ENCODE data around the gene ZNF611.

Gene ZNF611

GRCh38 chr19:52690369-52691214, 44.3 kb downstream of the ZNF611 start:
- TF ChIP-seq CREB1 (IDR thresholded peaks at IDR 0.05; ENCODE audit: low read depth) (no peak), USF1 (IDR thresholded peaks at IDR 0.05) (no peak), TEAD4 (IDR thresholded peaks at IDR 0.05) (peak; percentile 31; the same call in 1 of the 2 replicates), YY1 (IDR thresholded peaks at IDR 0.05; ENCODE audit: low read depth) (no peak), RAD21 (IDR thresholded peaks at IDR 0.05; ENCODE audit: low read depth) (no peak), FOXM1 (IDR thresholded peaks at IDR 0.05; ENCODE audit: borderline replicate concordance, low read depth) (0 out of 2 replicates have a peak, but pooled peaks have one; percentile 8), ZBTB7A (IDR thresholded peaks at IDR 0.05; ENCODE audit: low read depth) (no peak), NFIC (IDR thresholded peaks at IDR 0.05) (no peak), TCF12 (IDR thresholded peaks at IDR 0.05; ENCODE audit: low read depth) (0 out of 2 replicates have a peak, but pooled peaks have one; percentile 30), REST (IDR thresholded peaks at IDR 0.05; ENCODE audit: low read depth) (no peak), EGR1 (IDR thresholded peaks at IDR 0.05) (no peak), EP300 (IDR thresholded peaks at IDR 0.05; ENCODE audit: borderline replicate concordance) (peak; percentile 29; the same call in 1 of the 2 replicates), CEBPB (IDR thresholded peaks at IDR 0.05) (no peak), TAF1 (IDR thresholded peaks at IDR 0.05; ENCODE audit: low read depth) (peak; percentile 51; the same call in 1 of the 2 replicates), MAX (IDR thresholded peaks at IDR 0.05) (no peak; the same call in none of the 2 replicates)

- no peak for TF ChIP-seq TAF1 (IDR thresholded peaks at IDR 0.05; ENCODE audit: low read depth)
- no peak for TF ChIP-seq TEAD4 (IDR thresholded peaks at IDR 0.05)
- no peak for TF ChIP-seq CREB1 (IDR thresholded peaks at IDR 0.05; ENCODE audit: low read depth)
- no peak for TF ChIP-seq RAD21 (IDR thresholded peaks at IDR 0.05; ENCODE audit: low read depth)
- no peak for TF ChIP-seq CEBPB (IDR thresholded peaks at IDR 0.05)
- no peak for TF ChIP-seq NFIC (IDR thresholded peaks at IDR 0.05)
- TF ChIP-seq FOXM1 (IDR thresholded peaks at IDR 0.05; ENCODE audit: borderline replicate concordance, low read depth), result no peak
- no peak for TF ChIP-seq TCF12 (IDR thresholded peaks at IDR 0.05; ENCODE audit: low read depth)
- no peak for TF ChIP-seq YY1 (IDR thresholded peaks at IDR 0.05; ENCODE audit: low read depth)
- TF ChIP-seq ZBTB7A (IDR thresholded peaks at IDR 0.05; ENCODE audit: low read depth), result no peak
- no peak for TF ChIP-seq USF1 (IDR thresholded peaks at IDR 0.05)
- TF ChIP-seq REST (IDR thresholded peaks at IDR 0.05; ENCODE audit: low read depth), result no peak
- no peak for TF ChIP-seq EGR1 (IDR thresholded peaks at IDR 0.05)
- TF ChIP-seq MAX (IDR thresholded peaks at IDR 0.05), result no peak; the same call in none of the 2 replicates
- TF ChIP-seq EP300 (IDR thresholded peaks at IDR 0.05; ENCODE audit: borderline replicate concordance), result no peak
Observed at GRCh38 chr19:52689843-52690368, 44.9 kb downstream of the ZNF611 start.

GRCh38 chr19:52688335-52688734, 46.5 kb downstream of the ZNF611 start:
- no peak for TF ChIP-seq USF1 (IDR thresholded peaks at IDR 0.05)
- TF ChIP-seq ZBTB7A (IDR thresholded peaks at IDR 0.05; ENCODE audit: low read depth), result no peak
- no peak for TF ChIP-seq REST (IDR thresholded peaks at IDR 0.05; ENCODE audit: low read depth)
- TF ChIP-seq TEAD4 (IDR thresholded peaks at IDR 0.05), result no peak
- TF ChIP-seq EP300 (IDR thresholded peaks at IDR 0.05; ENCODE audit: borderline replicate concordance), result no peak
- no peak for TF ChIP-seq TCF12 (IDR thresholded peaks at IDR 0.05; ENCODE audit: low read depth)
- no peak for TF ChIP-seq RAD21 (IDR thresholded peaks at IDR 0.05; ENCODE audit: low read depth)
- no peak for TF ChIP-seq YY1 (IDR thresholded peaks at IDR 0.05; ENCODE audit: low read depth)
- TF ChIP-seq EGR1 (IDR thresholded peaks at IDR 0.05), result no peak
- TF ChIP-seq NFIC (IDR thresholded peaks at IDR 0.05), result no peak
- no peak for TF ChIP-seq MAX (IDR thresholded peaks at IDR 0.05)
- TF ChIP-seq TAF1 (IDR thresholded peaks at IDR 0.05; ENCODE audit: low read depth), result no peak
- TF ChIP-seq CEBPB (IDR thresholded peaks at IDR 0.05), result no peak
- no peak for TF ChIP-seq FOXM1 (IDR thresholded peaks at IDR 0.05; ENCODE audit: borderline replicate concordance, low read depth)
- no peak for TF ChIP-seq CREB1 (IDR thresholded peaks at IDR 0.05; ENCODE audit: low read depth)

Measured in Ishikawa (cell line).